Nephron (organoid): ENCODE measurements around the gene PCARE.

ENCODE experiments used
- H3K27ac Mint-ChIP-seq, 3 experiments: 2 replicates each; pipeline ENCODE4 v1.8.0; 2020; ENCODE audit warnings: mixed read lengths in 3 of 3, mild to moderate bottlenecking in 2 of 3, moderate library complexity in 1 of 3
- H3K27me3 Mint-ChIP-seq: 2 replicates; pipeline ENCODE4 v1.8.0; 2021; ENCODE audit warnings: low read depth, mild to moderate bottlenecking, moderate library complexity, mixed read lengths
- H3K36me3 Mint-ChIP-seq: 2 replicates; pipeline ENCODE4 v1.8.0; 2020; ENCODE audit warnings: low read depth, mixed read lengths
- H3K4me1 Mint-ChIP-seq: 2 replicates; pipeline ENCODE4 v1.8.0; 2020; ENCODE audit warnings: mixed read lengths
- H3K4me3 Mint-ChIP-seq, 3 experiments: 2 replicates each; pipeline ENCODE4 v1.8.0; 2020; ENCODE audit warnings: mild to moderate bottlenecking in 3 of 3, mixed read lengths in 3 of 3, moderate library complexity in 2 of 3
- H3K9me3 Mint-ChIP-seq: 2 replicates; pipeline ENCODE4 v1.8.0; 2020; ENCODE audit warnings: mixed read lengths
- TF ChIP-seq, protein P1 (sequence below), 3 experiments: fragments of 200-600 bp; sonication (generic); IDR thresholded peaks; one replicate each; pipeline ENCODE4 v1.5.0; 2021; ENCODE audit warnings: antibody characterized with exemption in 3 of 3; ENCODE audit not compliant: unreplicated experiment in 3 of 3

Gene PCARE

DNA sequence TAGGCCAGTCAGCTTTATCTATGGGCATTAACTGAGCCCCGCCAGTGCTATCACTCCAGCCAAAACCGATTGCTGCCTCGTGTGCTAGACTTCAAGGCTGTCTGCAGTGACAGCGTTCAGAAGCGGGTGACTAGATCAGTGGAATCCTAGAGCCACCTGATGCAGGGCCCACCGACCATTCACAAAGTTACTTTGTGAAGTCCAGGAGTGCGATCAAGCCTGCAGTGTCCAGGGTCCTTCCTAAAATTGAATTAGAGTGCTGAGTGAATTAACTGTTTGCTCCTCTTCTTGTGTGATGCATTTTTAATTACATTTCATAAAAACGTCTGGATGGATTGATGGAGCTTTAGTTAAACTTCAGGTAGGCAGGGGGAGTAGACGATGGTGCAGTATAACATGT lies 13.9 kb downstream of the PCARE start:
- H3K4me1 Mint-ChIP-seq = peaks cover 75% of the 10 kb centered on the region
- no peaks in the 10 kb centered on the region for H3K36me3 Mint-ChIP-seq
- peak overlapping the region in 2 of 3 experiments; percentile 51 to 64 for H3K27ac Mint-ChIP-seq
- TF ChIP-seq, protein P1, sequence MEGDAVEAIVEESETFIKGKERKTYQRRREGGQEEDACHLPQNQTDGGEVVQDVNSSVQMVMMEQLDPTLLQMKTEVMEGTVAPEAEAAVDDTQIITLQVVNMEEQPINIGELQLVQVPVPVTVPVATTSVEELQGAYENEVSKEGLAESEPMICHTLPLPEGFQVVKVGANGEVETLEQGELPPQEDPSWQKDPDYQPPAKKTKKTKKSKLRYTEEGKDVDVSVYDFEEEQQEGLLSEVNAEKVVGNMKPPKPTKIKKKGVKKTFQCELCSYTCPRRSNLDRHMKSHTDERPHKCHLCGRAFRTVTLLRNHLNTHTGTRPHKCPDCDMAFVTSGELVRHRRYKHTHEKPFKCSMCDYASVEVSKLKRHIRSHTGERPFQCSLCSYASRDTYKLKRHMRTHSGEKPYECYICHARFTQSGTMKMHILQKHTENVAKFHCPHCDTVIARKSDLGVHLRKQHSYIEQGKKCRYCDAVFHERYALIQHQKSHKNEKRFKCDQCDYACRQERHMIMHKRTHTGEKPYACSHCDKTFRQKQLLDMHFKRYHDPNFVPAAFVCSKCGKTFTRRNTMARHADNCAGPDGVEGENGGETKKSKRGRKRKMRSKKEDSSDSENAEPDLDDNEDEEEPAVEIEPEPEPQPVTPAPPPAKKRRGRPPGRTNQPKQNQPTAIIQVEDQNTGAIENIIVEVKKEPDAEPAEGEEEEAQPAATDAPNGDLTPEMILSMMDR (IDR thresholded peaks at IDR 0.05; ENCODE audit: unreplicated experiment in 3 of 3) = no peak
- H3K4me3 Mint-ChIP-seq = no peak overlapping the region
- no peaks in the 10 kb centered on the region for H3K27me3 Mint-ChIP-seq
- no peaks in the 10 kb centered on the region for H3K9me3 Mint-ChIP-seq

- no peak overlapping the region for H3K4me3 Mint-ChIP-seq
- H3K27ac Mint-ChIP-seq = peak overlapping the region; percentile 11 to 71 (median 61)
- no peaks in the 10 kb centered on the region for H3K9me3 Mint-ChIP-seq
- TF ChIP-seq, protein P1 (IDR thresholded peaks at IDR 0.05; ENCODE audit: unreplicated experiment in 3 of 3) = no peak
- peaks cover 70% of the 10 kb centered on the region for H3K4me1 Mint-ChIP-seq
- no peaks in the 10 kb centered on the region for H3K36me3 Mint-ChIP-seq
- no peaks in the 10 kb centered on the region for H3K27me3 Mint-ChIP-seq
Observed at GRCh38 chr2:29059624-29060023, 14.7 kb downstream of the PCARE start.

DNA sequence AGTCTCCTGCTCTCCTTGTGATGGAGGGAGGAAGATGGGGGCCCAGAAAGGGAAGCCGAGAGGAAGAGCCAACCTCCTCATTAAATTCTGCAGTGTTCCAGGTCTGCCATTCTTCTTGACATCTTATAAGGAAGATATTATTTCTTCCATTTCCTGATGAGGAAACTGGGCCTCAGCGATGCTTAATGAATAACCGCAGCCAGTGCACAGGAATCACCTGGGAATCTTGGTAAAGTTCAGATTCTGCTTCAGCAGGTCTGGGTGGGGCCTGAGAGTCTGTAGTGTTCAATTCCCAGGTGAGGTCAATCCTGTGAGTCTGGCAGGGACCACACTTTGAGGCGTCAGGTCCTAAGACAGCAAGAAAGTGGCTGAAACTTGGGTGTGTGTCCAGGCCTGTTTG lies 17.3 kb downstream of the PCARE start:
- H3K4me3 Mint-ChIP-seq = no peak overlapping the region
- H3K4me1 Mint-ChIP-seq = peaks cover 65% of the 10 kb centered on the region
- peaks cover 4% of the 10 kb centered on the region for H3K27me3 Mint-ChIP-seq
- H3K27ac Mint-ChIP-seq = peak overlapping the region in 2 of 3 experiments; percentile 44 to 56
- H3K9me3 Mint-ChIP-seq = no peaks in the 10 kb centered on the region
- TF ChIP-seq, protein P1 (IDR thresholded peaks at IDR 0.05; ENCODE audit: unreplicated experiment in 3 of 3) = no peak
- no peaks in the 10 kb centered on the region for H3K36me3 Mint-ChIP-seq

GRCh38 chr2:29056452-29056851 lies 17.9 kb downstream of the PCARE start:
- peaks cover 7% of the 10 kb centered on the region for H3K27me3 Mint-ChIP-seq
- no peaks in the 10 kb centered on the region for H3K36me3 Mint-ChIP-seq
- H3K4me1 Mint-ChIP-seq = peaks cover 62% of the 10 kb centered on the region
- peak overlapping the region in 2 of 3 experiments; percentile 44 to 56 for H3K27ac Mint-ChIP-seq
- no peaks in the 10 kb centered on the region for H3K9me3 Mint-ChIP-seq
- TF ChIP-seq, protein P1 (IDR thresholded peaks at IDR 0.05; ENCODE audit: unreplicated experiment in 3 of 3) = no peak
- H3K4me3 Mint-ChIP-seq = no peak overlapping the region

DNA sequence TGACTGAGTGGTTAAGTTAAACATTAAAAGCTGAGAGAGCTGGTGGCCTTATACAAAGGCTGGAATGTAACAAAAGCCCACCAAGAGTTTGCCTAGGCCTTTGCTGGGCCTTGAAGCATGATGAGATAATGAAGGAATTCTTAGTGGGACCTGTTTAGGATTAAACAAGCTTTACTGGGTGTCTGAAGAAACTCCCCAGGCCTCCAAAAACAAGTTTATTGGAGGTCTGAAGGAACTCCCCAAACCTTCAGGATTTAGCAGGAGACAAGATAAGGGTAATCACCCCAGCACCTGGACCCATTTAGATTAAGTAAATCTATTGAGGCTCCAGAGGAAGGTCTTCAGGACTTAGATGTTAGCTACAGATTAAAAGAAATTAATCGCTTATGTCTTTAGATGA lies 18.7 kb downstream of the PCARE start:
- Mint-ChIP-seq H3K4me3 (no peak overlapping the region), H3K4me1 (peaks cover 58% of the 10 kb centered on the region), H3K27me3 (peaks cover 7% of the 10 kb centered on the region), H3K9me3 (no peaks in the 10 kb centered on the region), H3K36me3 (no peaks in the 10 kb centered on the region), H3K27ac (peak overlapping the region; percentile 68 to 80 (median 78))
- TF ChIP-seq, protein P1 (IDR thresholded peaks at IDR 0.05; ENCODE audit: unreplicated experiment in 3 of 3) = no peak

DNA sequence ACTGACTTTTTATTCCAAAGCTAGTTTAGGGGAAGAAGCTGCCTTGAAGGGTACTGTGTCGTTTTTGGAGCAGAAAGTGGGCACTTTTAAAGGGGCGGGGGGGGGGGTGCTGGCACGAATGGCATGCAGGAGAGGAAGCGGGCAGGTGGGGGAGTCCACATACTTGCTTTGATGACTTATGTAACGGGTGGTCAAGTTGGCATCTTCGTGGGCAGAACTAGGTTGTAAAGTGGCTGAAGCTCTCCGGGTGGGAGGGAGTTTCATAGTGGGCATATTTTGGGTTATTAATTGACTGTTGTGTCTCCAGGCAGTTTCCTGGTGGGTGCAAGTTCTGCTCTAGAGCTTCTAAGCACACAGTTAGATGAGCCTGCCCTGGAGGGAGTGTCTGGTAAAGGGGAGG lies 19.9 kb downstream of the PCARE start:
- Mint-ChIP-seq H3K27me3 (peaks cover 13% of the 10 kb centered on the region), H3K4me1 (peaks cover 47% of the 10 kb centered on the region), H3K36me3 (no peaks in the 10 kb centered on the region), H3K9me3 (no peaks in the 10 kb centered on the region), H3K27ac (peak overlapping the region; percentile 32 to 72 (median 68)), H3K4me3 (no peak overlapping the region)
- TF ChIP-seq, protein P1 (IDR thresholded peaks at IDR 0.05; ENCODE audit: unreplicated experiment in 3 of 3) = no peak
